NCI-H2171 (cell line): ENCODE data around the gene PDE1C.
"Not testable (repeated sequence)": the region's sequence is repeated elsewhere in the genome, so short reads cannot be mapped to it uniquely, and the experiment has no call there.

Experiments
- DNase-seq: peaks from one replicate; lab custom pipeline; 2025; lab: John Stamatoyannopoulos, UW

Gene PDE1C

GRCh38 chr7:31850066-31850465 lies 220.1 kb downstream of the PDE1C start:
- DNase-seq: no peak

- DNase-seq: no peak
Measured at GRCh38 chr7:31835471-31835870, 234.7 kb downstream of the PDE1C start.

DNA sequence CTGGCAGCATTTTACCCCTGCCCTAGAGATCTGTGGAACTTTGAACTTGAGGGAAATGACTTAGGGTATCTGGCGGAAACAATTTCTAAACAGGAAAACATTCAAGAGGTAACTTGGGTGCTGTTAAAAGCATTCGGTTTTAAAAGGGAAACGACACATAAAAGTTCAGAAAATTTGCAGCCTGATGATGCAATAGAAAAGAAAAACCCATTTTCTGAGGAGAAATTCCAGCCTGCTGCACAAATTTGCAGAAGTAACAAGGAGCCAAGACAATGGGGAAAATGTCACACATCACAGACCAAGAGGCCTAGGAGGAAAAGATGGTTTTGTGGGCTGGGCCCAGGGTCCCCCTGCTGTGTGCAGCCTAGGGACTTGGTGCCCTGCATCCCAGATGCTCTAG lies 236.6 kb downstream of the PDE1C start:
- DNase-seq: not testable (repeated sequence)

GRCh38 chr7:31828520-31828919 lies 241.7 kb downstream of the PDE1C start:
- no peak for DNase-seq

DNA sequence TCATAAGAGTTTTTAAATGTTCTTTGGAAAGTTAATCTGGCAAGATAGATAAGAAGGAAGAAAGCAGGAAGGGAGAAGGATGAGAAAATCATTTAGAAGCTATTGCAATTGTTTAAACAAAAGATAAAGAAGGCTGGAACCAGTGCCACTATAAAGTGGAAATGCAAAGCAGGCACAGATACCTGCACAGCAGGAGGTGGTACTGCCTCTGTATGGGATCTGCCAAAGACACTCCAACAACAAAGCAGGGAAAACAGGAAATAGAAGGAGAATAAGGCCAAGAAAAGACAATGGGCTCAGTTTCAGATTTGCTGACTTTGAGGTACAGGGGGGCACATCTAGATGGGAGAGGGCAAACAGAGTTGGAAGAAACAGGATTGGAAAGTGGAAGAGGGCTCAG lies 244.6 kb downstream of the PDE1C start:
- no peak for DNase-seq

- DNase-seq: no peak
Measured at GRCh38 chr7:31819031-31819430, 251.2 kb downstream of the PDE1C start.

- no peak for DNase-seq
Measured at GRCh38 chr7:31816810-31817209, 253.4 kb downstream of the PDE1C start.

DNA sequence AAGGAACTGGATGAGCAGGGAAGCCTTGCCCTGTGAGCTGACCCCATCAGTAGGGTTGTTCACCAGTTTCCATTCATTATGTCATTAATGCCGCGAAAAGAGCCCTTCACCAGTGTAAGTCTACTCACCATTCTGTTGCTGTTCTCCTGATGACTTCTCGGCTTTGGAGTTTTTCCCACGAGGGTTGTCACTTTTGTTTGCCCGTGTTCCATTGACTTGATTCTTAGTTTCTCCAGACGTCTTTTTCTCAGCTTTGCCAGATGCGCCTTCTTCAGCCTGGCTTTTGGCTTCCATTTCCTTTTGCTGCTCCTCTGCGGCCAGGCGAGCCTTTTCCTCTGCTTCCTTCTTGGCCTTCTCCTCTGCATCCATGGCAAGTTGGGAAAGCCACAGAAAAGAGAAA lies 254.4 kb downstream of the PDE1C start:
- no peak for DNase-seq

DNA sequence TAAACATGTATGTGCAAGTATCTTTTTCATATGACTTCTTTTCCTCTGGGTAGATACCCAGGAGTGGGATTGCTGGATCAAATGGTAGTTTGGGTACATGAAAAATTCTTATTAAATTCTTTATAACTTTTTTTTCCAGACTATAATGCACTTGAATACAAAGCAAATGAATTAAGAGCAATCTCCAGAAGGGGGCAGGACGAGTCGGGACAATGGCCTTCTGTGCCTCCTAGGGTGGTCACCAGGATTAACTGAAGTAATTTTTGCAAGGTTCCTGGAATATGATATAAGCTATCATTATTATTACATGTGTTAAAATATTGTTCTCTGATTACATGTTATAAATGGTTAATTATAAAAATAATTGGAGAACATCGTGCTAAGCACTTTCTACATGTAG lies 256.0 kb downstream of the PDE1C start:
- DNase-seq: no peak

- no peak for DNase-seq
Measured at GRCh38 chr7:31811650-31812461, 258.4 kb downstream of the PDE1C start.

DNA sequence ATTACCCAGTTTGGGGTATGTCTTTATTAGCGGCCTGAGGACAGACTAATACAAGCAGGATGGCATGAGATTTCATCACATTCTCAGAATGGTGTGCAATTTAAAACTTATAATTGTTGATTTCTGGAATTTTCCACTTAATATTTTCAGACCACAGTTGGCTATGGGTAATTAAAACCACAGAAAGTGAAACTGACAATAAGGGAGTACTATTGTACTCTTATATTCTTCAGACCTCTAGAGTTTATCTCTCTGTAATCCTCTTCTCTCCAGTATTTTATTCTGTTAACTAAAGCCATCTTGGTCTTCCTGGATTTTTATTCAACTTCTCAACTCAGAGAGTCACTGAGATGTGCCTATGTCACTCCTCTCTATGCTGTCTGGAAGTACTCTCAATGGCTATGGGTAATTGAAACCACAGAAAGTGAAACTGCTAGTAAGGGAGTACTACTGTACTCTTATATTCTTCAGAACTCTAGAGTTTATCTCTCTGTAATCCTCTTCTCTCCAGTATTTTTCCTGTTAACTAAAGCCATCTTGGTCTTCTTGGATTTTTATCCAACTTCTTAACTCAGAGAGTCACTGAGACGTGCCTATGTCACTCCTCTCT lies 264.9 kb downstream of the PDE1C start:
- DNase-seq: no peak

GRCh38 chr7:31796375-31796774 lies 273.8 kb downstream of the PDE1C start:
- DNase-seq: no peak

GRCh38 chr7:31794851-31795344 lies 275.3 kb downstream of the PDE1C start:
- DNase-seq: no peak

GRCh38 chr7:31791881-31792280 lies 278.3 kb downstream of the PDE1C start:
- no peak for DNase-seq

- no peak for DNase-seq
Measured at GRCh38 chr7:31788883-31789680, 281.1 kb downstream of the PDE1C start.

DNA sequence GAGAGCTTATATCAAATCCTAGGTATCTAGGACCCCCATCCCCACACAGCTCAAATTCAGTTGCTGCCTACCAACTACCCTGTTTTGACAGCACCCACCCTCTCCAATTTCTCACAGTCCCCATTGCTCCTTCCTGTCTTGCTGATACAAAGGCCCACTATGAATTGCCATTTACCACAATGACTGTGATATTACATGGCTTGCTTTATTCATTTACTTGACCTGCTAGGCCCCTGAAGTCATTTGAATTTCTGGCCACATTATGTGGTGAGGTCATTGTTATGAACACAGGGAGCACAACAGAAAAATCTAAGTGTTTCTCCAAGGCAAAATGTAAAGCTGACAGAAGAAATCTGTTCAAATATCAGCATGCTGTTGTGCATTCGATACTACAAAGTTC lies 281.8 kb downstream of the PDE1C start:
- DNase-seq: no peak

DNA sequence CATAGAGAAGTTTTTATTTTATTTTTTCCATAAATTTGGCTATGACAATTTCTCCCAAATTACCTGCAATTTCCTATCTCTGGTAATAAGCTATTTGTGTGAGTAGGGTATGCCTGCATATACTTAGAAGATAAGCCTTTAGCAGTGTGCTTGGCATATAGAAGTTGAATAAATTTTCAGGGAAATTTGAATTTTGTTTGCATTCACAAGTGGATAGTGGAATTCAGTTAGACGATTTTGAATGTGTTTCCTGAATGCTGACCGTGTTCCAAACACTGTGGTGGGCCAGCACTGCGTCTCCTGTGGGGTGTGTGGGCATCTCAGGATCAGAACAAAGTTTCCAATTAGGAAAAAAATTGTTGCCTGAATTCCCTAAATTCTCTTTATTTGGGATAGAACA lies 283.9 kb downstream of the PDE1C start:
- DNase-seq: no peak

- no peak for DNase-seq
Measured at GRCh38 chr7:31785101-31785500, 285.1 kb downstream of the PDE1C start.

DNA sequence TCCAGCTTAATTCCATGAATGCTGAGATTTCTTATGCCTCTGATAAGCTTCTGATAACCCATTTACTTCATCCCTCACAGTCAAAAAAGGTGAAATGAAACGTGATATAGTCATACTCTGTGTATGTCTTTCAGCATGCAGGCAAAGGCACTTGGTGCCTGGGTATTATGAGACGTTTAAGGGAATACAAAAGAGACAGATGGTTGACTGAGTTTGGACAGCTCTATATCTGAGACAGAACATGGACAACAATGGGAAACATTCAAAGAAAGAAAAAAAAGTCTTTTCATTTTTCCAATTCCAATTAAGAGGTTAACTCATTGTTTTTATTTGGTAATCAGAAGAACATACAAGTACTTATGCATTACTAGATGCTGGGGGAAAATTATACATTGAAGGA lies 287.0 kb downstream of the PDE1C start:
- DNase-seq: peak; percentile 8

DNA sequence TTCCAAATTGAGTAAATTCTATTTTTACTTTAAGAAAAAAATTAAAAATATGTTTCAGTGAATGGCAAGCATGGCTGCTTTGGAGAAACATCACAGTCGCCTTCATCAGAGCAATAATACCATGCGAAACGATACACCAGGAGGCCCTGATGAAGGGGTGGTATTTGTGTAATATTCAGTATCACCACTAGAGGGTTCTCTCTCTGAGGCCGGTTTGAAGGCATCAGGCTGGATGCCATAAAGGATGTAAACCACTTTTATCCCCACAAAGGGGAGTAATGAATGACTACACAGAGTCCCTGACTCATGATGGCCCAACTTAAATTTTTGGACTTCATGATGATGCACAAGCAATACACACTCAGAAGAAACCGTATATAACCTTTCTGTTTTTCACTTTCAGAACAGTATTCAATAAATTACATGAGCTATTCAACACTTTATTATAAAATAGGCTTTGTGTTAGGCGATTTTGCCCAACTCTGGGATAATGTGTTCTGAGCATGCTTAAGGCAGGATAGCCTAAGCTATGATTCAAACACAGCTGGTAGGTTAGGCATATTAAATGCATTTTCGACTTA lies 287.7 kb downstream of the PDE1C start:
- DNase-seq: peak; percentile 17

GRCh38 chr7:31778296-31778695 lies 291.9 kb downstream of the PDE1C start:
- DNase-seq: no peak

- no peak for DNase-seq
Measured at GRCh38 chr7:31776616-31777015, 293.6 kb downstream of the PDE1C start.
